B cell (primary cell): ENCODE data around the gene DMPK. TPM values are rescaled to one million over a fixed set of nuclear protein-coding genes. Genes with fewer than 3 reads are reported as not detected.

Experiments used
- ATAC-seq: fragments of 200-7000 bp; cut with Tn5 transposase; one replicate; pipeline ENCODE4 v1.10.0; 2021; ENCODE audit warnings: low read depth, mild to moderate bottlenecking, moderate number of reproducible peaks, moderate library complexity
- CTCF ChIA-PET: fragments of 350-600 bp; sonication (Branson Sonifier 250); formaldehyde crosslinking; loops from one replicate; lab custom pipeline; 2021; ENCODE audit warnings: antibody characterized with exemption, inconsistent platforms; lab: Charles Lee
- POLR2A ChIA-PET: fragments of 350-600 bp; sonication (Branson Sonifier 250); formaldehyde crosslinking; loops from one replicate; lab custom pipeline; 2021; ENCODE audit warnings: antibody characterized with exemption; lab: Charles Lee
- DNase-seq: peaks from one replicate; pipeline ENCODE4 v3.0.0; 2013
- H2AFZ ChIP-seq: 2 replicates; pipeline ENCODE4 v1.6.1; 2012; ENCODE audit warnings: mild to moderate bottlenecking, low read depth, low read length; ENCODE audit not compliant: insufficient read depth, poor library complexity, severe bottlenecking
- H3K27ac ChIP-seq, 2 donors: 1 replicate in 1 of 2; 2 replicates in 1 of 2; pipeline ENCODE4 v1.5.1; 2012 to 2013; ENCODE audit warnings: low read length in 2 of 2, mild to moderate bottlenecking in 2 of 2, moderate library complexity in 1 of 2
- H3K27me3 ChIP-seq, 4 experiments: fragments of 200-600 bp in 1 of 4; sonication (generic) in 1 of 4; replicated peaks in 1 of 4; 1 replicate in 2 of 4; 2 replicates in 2 of 4; pipeline versions ENCODE4 v1.6.1 to v1.7.0; 2013 to 2016; ENCODE audit warnings: low read length in 3 of 4, mild to moderate bottlenecking in 2 of 4, mixed read lengths in 1 of 4, moderate library complexity in 1 of 4; ENCODE audit not compliant: insufficient read depth in 4 of 4, control insufficient read depth in 3 of 4; ENCODE audit errors: control extremely low read depth in 1 of 4
- H3K36me3 ChIP-seq, 2 experiments: replicated peaks in 1 of 2; 1 replicate in 1 of 2; 2 replicates in 1 of 2; pipeline versions ENCODE4 v1.6.1 to v1.7.1; 2013; ENCODE audit warnings: low read length in 1 of 2; ENCODE audit not compliant: insufficient read depth in 2 of 2, control insufficient read depth in 1 of 2; ENCODE audit errors: control extremely low read depth in 1 of 2, extremely low read depth in 1 of 2
- H3K4me1 ChIP-seq, 2 donors: fragments of 200-600 bp in 1 of 2; sonication (generic) in 1 of 2; 1 replicate in 1 of 2; 2 replicates in 1 of 2; pipeline versions ENCODE4 v1.5.1 to v1.6.1; 2013 to 2017; ENCODE audit warnings: low read length in 2 of 2; ENCODE audit not compliant: control insufficient read depth in 2 of 2, insufficient read depth in 2 of 2
- H3K4me2 ChIP-seq: replicated peaks from 2 replicates; pipeline ENCODE3; 2012; ENCODE audit warnings: mild to moderate bottlenecking, low read depth, low read length; ENCODE audit not compliant: poor library complexity, severe bottlenecking
- H3K4me3 ChIP-seq, 5 experiments: fragments of 200-600 bp in 1 of 5; sonication (generic) in 1 of 5; 1 replicate in 3 of 5; 2 replicates in 2 of 5; pipeline versions ENCODE4 v1.5.1 to v1.7.0; 2011 to 2016; ENCODE audit warnings: low read length in 4 of 5, mild to moderate bottlenecking in 4 of 5, low read depth in 2 of 5, control low read depth in 1 of 5, moderate library complexity in 1 of 5; ENCODE audit not compliant: insufficient read depth in 1 of 5; ENCODE audit errors: control extremely low read depth in 1 of 5, extremely low read depth in 1 of 5
- H3K79me2 ChIP-seq: fragments of 200-600 bp; sonication (generic); one replicate; pipeline ENCODE4 v1.6.0; 2016; ENCODE audit warnings: low read length; ENCODE audit not compliant: control insufficient read depth, insufficient read depth
- H3K9ac ChIP-seq: fragments of 200-600 bp; sonication (generic); 2 replicates; pipeline ENCODE4 v1.6.1; 2017; ENCODE audit warnings: mild to moderate bottlenecking, low read length, moderate library complexity
- H3K9me3 ChIP-seq, 3 donors: one replicate each; pipeline versions ENCODE4 v1.6.1 to v1.7.1; 2013; ENCODE audit warnings: low read length in 2 of 3; ENCODE audit not compliant: control insufficient read depth in 2 of 3, insufficient read depth in 1 of 3; ENCODE audit errors: control extremely low read depth in 1 of 3
- H4K20me1 ChIP-seq: 2 replicates; pipeline ENCODE4 v1.6.0; 2012; ENCODE audit warnings: mild to moderate bottlenecking, low read length; ENCODE audit not compliant: insufficient read depth, control insufficient read depth, poor library complexity, severe bottlenecking
- H3K27ac Mint-ChIP-seq: one replicate; pipeline ENCODE4 v1.8.0; 2021; ENCODE audit warnings: mixed read lengths
- H3K27me3 Mint-ChIP-seq: one replicate; pipeline ENCODE4 v1.8.0; 2021; ENCODE audit warnings: mixed read lengths
- H3K4me1 Mint-ChIP-seq: one replicate; pipeline ENCODE4 v1.8.0; 2021; ENCODE audit warnings: mixed read lengths
- H3K4me3 Mint-ChIP-seq: one replicate; pipeline ENCODE4 v1.8.0; 2021; ENCODE audit warnings: mixed read lengths
- H3K9me3 Mint-ChIP-seq: one replicate; pipeline ENCODE4 v1.8.0; 2022; ENCODE audit warnings: mixed read lengths; ENCODE audit not compliant: insufficient read depth
- CTCF ChIP-seq: fragments of 200-600 bp; IDR thresholded peaks from one replicate; pipeline ENCODE4 v1.8.0; 2022; ENCODE audit warnings: antibody characterized with exemption, mild to moderate bottlenecking
- EZH2 ChIP-seq: IDR thresholded peaks from 2 replicates; pipeline ENCODE4 v1.6.1; 2012; ENCODE audit warnings: borderline replicate concordance, low read depth, mild to moderate bottlenecking, moderate library complexity, low read length; ENCODE audit not compliant: insufficient read depth, poor library complexity, severe bottlenecking
- WGBS: methylation state at CpG from one replicate; pipeline ENCODE4 v1.1.5; 2013; ENCODE audit warnings: missing lambda C conversion rate; ENCODE audit not compliant: insufficient coverage; 5-methylcytosine and 5-hydroxymethylcytosine counted together
- intact Hi-C: fragments of 100-400 bp; cut with micrococcal nuclease; formaldehyde crosslinking; loops from one replicate; pipeline ENCODE4 v1.10.0; 2022
- polyA plus RNA-seq: library from polyadenylated mRNA; depleted of rRNA; stranded (reverse); fragments of >200 nt; gene quantifications from 2 replicates; pipeline ENCODE4 v1.2.3, GENCODE V29; 2012
- total RNA-seq, 2 donors: library from RNA; stranded (reverse); fragments of 120-200 nt in 1 of 2; gene quantifications; 1 replicate in 1 of 2; 2 replicates in 1 of 2; pipeline versions ENCODE4 v1.2.3 to v1.2.4, GENCODE V29; 2013 to 2022

DMPK gene
- total and polyA plus RNA-seq, 2 donors (not counting 1 experiment from before 2014, with no cell fraction given) = 28.7 to 58.3 TPM

- no peak for TF ChIP-seq EZH2
- no peak for TF ChIP-seq CTCF
- H3K27me3 ChIP-seq = peaks cover 0 to 6% (median 2%) of the 10 kb centered on the region in 4 experiments
- peaks cover 3% of the 10 kb centered on the region for H3K27me3 Mint-ChIP-seq
- H3K4me3 ChIP-seq = peak overlapping the region in 3 of 5 experiments; percentile 23 to 36 (median 33)
- peak; percentile 45 for DNase-seq
- peak overlapping the region; percentile 52 for H3K4me3 Mint-ChIP-seq
- H3K4me1 ChIP-seq = peaks cover 19 to 23% of the 10 kb centered on the region in 2 donors
- WGBS = 26% methylated on average over 32 of the region's 44 CpGs
- ATAC-seq = no peak
- peak overlapping the region; percentile 78 for H3K4me2 ChIP-seq
- H3K9ac ChIP-seq = peak overlapping the region; percentile 47
- intact Hi-C loops = loop anchor here (2.0 kb wide), 2 partner anchors 23 to 201 kb away; partner anchors contain the start of gene DMWD
- POLR2A ChIA-PET = no interaction called here
- peak overlapping the region; percentile 46 for H2AFZ ChIP-seq
- H3K27ac ChIP-seq = no peak overlapping the region
- H3K9me3 Mint-ChIP-seq = no peaks in the 10 kb centered on the region
- H4K20me1 ChIP-seq = peaks cover 14% of the 10 kb centered on the region
- H3K79me2 ChIP-seq = no peaks in the 10 kb centered on the region
- H3K27ac Mint-ChIP-seq = no peak overlapping the region
- CTCF ChIA-PET = interaction anchor here (0.7 to 2.0 kb wide), 5 partner anchors 15 to 88 kb away, joined by 3 to 23 read pairs (median 4); partner anchors contain the start of gene SIX5
- peaks cover 0 to 16% of the 10 kb centered on the region in 2 experiments for H3K36me3 ChIP-seq
- H3K9me3 ChIP-seq = no peaks in the 10 kb centered on the region
- H3K4me1 Mint-ChIP-seq = peaks cover 11% of the 10 kb centered on the region
These were observed 33.4 kb upstream of the DMPK start for GRCh38 chr19:45815481-45816216.
